Sciatic nerve (tissue), 2 donors: ENCODE results near the gene ACAD9. TPM values are rescaled to one million over a fixed set of nuclear protein-coding genes. Genes with fewer than 3 reads are reported as not detected.
"Not testable (repeated sequence)": the region's sequence is repeated elsewhere in the genome, so short reads cannot be mapped to it uniquely, and the experiment has no call there.

Experiments used
- ATAC-seq: fragments of 200-7000 bp; cut with Tn5 transposase; one replicate; pipeline ENCODE4 v1.9.1; 2020; ENCODE audit warnings: mild to moderate bottlenecking, moderate library complexity
- DNase-seq: peaks from one replicate; pipeline ENCODE4 v3.0.0-alpha.2; 2020; ENCODE audit warnings: low spot score
- intact Hi-C: fragments of 100-400 bp; cut with DNase I; formaldehyde crosslinking; loops from one replicate; pipeline ENCODE4 v1.14.2; 2022
- total RNA-seq: library from RNA; stranded (reverse); fragmentation: NEBNext Ultra II Directional; extraction: Animal tissue kit (Norgen Biotek cat#: 25700); gene quantifications from one replicate; pipeline ENCODE4 v1.2.1, GENCODE V29; 2021
- donor health status: DM: no; HTN: no; CAD: no.
- donor health status: DM: no; HTN: no; CAD: no.

The ACAD9 gene
- total RNA-seq, 1 donor from 2014 or later: 54.0 TPM

DNA sequence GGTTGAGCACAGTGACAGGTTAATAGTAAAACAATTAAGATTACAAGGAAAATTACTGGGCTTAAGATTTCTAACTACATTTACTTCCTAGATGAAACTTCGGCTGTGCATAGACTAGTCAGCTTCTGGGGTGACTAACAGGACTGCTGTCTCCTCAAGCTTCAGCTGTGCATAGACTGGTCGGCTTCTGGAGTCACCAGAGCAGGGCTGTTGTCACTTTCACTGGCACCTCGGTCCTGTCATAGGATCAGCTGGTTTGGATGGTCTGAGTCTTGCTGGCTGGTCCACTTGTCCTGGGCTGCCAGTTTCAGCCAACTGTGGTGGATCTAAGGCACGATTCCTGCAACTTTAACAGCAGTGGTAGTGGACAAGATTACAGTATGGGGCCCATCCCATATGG lies 23.9 kb upstream of the ACAD9 start:
- ATAC-seq (no peak), DNase-seq (no peak)

DNA sequence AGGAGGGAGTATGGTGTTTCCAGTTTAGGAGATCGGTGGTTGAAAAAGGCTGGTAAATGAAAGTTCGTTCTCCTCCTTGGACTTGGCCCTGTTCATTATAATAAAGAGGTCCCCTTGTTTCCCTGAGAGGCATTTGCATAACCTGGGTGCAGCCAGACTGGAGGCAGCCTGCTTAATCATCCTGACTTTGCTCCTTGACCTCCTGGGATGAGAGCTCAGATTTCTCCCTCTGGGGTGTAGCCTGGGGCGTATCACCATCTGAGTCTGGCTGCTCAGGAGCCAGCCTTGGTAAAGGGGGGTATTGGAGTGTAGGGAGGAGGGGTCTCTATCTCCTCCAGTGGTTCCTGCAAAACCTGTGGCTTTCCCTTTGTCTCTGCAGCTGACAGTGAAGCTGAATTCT lies 21.3 kb upstream of the ACAD9 start:
- DNase-seq (no peak), ATAC-seq (no peak)
- intact Hi-C loops: no loop called here

More for the DNA sequence above, 23.9 kb upstream of the ACAD9 start:
- intact Hi-C loops: no loop called here

DNA sequence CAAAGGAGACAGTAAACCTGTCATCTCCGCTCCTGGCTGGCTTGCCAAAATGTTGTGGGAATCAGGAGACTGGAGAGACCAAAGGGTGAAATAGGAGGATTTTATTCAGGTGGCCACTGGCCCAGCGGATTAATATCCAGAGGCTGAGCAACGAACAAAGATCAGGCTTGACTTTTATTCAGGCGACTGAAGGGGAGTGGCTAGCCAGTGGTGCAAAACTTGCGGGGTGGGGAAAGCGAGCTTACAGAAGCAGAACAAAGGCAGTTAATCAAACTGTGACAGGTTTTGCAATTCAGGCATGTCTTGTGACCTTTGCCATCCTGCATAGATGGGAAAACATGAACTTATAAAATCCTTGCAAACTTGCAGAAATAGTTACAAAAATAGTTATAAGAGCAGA lies 19.8 kb upstream of the ACAD9 start:
- no peak for DNase-seq
- intact Hi-C loops: no loop called here

DNA sequence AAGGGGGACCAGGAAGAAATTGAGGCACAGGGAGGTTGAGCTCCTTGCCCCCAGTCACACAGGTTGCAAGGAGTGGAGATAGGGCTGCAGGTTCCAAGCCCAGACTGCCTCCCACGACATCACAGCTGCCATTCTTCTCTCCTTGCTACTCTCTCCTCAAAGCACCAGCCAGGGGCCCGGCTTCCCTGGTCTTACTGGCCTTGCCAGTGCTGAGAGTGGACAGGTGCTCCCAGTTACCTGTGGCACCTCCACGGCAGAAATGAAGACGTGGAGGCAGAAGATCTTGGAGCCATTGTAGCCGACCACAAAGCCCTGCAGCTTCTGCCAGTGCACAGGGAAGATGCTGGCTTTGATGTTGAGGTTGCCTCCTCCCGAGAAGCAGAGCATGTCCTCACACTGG lies 17.9 kb upstream of the ACAD9 start:
- ATAC-seq (no peak), DNase-seq (no peak)
- intact Hi-C loops: no loop called here

More for the DNA sequence above, 19.8 kb upstream of the ACAD9 start:
- ATAC-seq: no peak

DNA sequence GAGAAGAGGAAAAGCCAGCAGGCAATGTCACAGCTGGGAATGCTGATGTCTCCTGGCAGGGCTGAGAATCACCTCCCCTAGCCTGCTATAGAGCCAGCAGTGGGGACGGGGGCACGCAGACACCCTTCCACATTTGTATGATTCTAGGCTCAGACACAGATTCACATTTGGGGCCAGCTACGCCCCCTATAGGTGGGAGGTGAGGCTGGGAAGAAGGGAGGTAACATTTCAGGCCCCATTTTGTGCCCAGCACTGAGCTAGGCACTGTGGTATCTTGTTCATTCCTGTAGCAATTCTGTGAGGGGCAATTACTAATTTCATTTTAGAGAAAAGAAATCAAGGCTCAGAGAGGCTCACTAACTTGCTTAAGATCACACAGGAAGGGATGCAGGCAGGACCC lies 15.9 kb upstream of the ACAD9 start:
- intact Hi-C loops: no loop called here
- ATAC-seq: no peak

DNA sequence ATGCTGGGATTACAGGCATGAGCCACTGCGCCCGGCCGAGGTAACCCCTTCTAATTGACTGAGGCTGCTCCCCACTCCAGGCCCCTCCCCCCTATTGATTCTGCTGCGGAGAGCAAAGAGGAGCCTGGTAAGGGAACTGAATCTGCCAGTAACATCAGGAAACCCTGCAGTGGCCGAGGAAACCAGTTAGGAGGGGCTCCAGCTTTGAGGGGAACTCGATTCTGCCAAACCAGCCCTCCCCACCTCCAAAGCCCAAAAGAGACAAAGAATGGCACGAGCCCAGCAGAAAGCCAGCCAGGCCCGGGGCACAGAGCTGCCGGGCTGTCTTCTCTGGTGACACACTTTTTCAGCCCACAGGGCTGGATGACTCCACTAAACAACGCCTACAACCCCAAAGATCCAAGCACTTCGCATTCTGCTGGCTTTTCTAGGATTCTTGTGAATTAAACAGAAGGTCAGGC lies 15.0 kb upstream of the ACAD9 start:
- ATAC-seq (peak; percentile 36), DNase-seq (no peak)
- intact Hi-C loops: no loop called here

More for the DNA sequence above, 15.9 kb upstream of the ACAD9 start:
- DNase-seq: no peak

DNA sequence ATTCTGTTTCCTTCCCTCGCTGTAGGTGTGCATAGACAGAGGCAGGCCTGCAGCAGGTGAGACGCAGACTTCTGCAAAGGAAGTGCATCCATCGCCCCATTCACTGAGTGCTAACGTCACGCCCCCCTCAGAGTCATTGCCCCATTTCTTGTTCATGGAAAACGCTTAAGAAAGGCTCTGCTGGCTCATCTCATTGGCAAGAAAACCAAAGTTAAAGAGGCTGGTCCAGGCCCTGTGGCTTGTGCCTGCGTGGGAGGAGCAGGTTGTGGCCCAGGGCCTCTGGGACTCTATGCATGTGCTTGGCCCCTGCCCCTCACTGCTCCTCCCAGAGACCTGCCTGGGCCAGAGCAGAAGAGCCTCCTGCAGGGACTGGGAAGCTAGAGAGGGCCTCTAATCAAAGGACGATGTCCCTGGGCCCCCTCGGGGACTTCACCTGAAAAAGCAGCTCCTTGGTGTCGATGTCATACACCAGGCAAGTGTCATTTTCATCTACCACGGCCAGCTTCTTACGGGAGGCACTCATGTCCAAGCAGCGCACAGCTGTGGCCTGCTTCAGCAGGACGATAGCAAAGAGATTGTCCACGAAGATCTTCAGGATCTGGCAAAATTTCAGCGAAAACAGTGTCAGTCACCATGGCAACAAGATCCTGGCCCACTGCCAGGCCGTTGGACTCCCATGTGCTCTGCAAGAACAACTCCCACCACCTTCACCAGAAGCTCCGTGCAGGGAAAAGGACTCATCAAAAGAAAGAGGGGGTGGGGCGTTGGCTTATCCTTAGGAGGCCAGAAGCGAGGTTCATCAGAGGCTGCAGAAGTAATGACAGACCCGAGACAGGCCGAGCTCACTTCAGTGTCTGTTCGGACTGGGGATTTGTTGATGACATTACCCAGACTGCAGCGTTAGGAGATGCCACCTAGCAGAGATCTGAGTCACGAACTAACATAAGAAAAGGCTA lies 14.3 kb upstream of the ACAD9 start:
- peak; percentile 68 for DNase-seq
- intact Hi-C loops: not testable (repeated sequence)
- ATAC-seq: peak; percentile 86

DNA sequence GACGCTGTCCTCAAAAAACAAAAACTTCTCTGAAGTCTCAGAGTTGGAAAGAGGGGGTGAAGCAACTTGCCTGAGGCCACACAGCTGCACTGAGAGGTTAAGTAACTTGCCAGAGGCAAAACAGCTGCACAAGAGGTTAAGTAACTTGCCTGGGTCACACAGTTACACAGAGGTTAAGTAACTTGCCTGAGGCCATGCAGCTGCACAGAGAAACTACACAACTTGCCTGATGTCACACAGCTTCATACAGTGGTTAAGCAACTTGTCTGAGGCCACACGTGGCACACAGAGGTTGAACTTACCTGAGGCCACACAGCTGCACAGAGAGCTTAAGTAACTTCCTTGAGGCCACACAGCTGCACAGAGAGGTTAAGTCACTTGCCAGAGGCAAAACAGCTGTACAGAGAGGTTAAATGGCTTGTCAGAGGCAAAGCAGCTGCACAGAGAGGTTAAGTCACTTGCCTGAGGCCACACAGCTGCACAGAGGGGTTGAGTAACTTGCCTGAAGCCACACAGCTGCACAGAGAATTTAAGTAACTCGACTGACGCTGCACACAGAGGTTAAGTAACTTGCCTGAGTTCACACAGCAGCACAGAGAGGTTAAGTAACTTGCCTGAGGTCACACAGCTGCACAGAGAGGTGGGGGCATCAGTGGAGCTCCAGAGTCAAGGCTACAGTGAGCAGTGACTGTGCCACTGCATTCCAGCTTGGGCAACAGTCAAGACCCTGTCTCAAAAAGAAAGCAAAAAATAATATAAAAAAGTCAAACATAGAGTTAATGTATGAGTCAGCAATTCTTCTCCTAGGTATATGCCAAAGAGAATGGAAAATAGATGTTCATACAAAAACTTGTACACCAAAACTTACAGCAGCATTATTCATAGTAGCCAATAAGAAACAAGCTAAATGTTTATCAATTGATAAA lies 12.0 kb upstream of the ACAD9 start:
- DNase-seq (no peak), ATAC-seq (no peak)
- intact Hi-C loops: no loop called here

DNA sequence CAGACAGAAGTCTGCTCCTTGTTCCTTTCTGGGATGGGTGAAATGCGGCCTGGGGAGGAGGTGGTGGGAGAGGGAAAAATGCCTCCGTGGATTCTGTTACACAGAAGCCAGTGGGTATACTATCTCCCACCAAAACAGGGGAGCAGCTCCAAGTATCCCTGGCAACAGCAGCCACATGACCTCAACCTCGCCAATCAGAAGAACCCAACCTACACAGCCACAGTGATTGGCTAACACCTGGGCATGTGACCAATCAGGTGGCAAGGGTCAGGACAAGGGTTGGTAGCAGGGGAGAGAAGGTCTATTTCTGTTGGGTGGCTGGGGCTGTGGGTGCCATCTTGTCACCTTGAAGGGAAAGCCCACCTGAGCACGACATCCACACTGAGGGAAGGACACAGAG lies 9.1 kb upstream of the ACAD9 start:
- intact Hi-C loops: no loop called here
- ATAC-seq: no peak
- no peak for DNase-seq

DNA sequence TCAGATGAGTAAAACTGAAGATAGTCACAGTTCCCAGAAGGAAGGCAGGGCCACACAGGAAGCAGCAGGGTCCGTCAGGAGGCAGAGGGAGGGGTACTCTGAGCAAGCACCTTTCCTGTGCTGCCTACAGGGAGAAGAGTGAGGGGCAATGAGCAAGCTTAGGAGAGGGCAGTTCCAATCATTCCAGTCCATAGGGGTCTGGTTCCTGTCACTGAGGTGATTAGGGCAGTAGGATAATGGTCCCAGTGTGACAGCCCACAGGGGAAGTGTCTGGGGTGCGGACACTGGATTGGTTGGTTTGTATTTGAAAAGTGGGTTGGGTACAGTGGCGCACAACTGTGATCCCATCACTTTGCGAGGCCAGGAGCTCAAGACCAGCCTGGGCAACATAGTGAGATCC lies 7.1 kb upstream of the ACAD9 start:
- intact Hi-C loops: no loop called here
- DNase-seq (no peak), ATAC-seq (no peak)

DNA sequence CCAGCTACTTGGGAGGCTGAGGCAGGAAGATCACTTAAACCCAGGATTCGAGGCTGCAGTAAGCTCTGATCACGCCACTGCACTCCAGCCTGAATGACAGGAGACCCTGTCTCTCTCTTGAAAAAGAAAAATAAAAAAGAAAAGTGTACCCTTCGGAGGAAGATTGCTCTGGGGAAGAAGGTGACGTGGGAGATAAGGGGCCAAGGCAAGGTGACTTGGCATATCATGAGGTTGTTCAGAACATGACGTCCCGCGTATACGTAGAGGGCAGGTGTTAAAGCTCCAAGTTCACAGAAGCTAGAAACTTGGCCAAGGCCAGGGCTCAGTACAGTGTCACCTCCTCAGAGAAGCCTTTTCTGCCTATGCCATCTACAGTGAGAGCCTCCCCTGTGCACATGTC lies 6.7 kb upstream of the ACAD9 start:
- intact Hi-C loops: no loop called here

DNA sequence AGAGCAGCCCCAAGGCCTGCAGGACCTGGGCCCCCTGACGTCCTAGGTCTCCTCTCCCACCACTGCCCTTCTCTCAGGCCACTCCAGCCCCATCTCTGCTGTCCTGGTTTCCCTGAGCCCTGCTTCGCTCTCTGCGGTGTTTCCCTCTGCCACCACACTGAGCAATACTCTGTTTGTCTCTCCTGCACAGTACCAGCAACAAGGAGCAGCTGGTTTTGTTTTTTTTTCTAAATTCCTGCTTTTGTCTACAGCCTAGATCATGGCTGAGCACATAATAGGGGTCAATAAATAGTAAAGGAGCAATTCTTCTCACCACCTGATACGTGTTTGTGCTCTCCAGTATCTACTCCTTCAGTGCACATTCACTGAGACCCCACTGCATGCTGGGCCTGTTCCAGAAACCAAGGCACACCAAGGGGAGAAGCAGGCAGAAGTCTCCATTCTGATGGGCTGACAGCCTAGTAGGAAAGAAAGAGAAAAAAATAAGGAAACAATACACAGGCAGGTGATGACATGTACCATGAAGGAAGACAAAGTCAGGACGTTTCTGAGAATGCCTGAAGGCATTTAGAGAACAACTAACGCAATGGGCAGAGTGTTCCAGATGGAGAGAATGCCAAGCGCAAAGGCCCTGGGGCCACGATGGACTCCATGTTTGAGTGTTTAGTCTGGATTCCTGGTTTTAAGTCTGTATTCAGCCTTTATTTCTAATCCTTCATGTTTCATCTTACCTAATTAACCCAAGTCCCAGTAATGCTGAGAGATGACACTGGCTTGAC lies 6.0 kb upstream of the ACAD9 start:
- ATAC-seq: no peak
- intact Hi-C loops: no loop called here
- no peak for DNase-seq

More for the DNA sequence above, 6.7 kb upstream of the ACAD9 start:
- ATAC-seq: no peak
- DNase-seq: no peak

DNA sequence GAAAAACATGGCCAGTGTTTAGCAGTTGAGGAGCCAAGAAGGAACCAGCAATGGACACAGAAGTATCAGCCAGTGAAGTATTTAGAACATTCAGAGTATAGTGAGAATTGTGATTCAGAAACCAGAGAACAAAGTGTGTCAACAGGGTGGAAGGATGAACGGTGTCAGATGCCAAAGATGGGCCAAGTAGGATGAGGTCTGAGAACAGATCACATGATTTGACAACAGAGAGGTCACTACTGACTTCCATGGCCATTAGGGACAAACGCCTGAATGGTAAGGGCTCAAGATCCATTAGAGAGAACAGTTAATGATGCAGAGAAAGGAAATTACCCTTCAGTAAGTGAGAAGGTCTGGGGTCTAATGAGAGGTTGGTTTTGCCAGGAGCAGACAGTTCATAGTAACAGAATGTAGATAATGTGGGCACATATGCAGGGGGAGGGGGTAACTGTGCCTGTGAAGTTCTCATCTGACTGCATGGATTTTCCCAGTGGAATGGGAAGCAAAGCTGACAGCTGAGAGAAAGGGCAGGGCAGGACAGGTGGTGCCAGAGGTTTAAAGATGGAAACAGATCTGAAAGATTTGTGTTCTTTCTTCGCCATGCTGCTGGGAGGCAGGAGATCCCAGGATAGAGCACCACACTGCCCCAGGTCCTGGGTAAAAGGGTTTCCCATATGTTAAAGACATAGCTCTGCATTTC lies 4.8 kb upstream of the ACAD9 start:
- ATAC-seq: no peak
- DNase-seq: no peak
- intact Hi-C loops: no loop called here

DNA sequence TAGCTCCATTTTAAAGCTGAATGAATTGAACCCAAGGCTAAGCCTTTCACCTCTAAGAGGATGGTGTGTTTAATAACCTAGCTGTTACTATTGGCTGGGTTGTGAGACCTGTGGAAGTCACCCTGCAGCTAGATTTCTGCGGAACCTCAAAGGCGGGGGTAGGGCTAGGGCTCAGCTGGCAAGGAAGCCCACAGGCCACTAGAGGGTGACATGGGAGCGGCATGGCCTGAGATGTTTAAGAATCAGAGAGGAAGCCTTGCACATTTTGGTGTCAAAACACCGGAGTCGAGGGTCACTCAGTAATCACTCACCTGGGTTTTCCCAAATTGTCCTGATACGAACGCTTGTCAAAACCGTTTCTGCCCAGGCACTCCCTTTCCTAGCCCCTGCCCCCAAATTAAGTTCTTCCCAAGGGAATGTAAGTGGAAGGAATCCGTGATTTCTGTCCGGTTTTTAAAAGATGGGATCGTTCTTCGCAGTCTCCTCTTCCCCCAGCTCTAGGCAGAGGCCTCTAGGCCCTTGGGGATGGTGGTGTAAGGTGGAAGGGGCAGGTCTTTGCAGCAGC lies 3.8 kb upstream of the ACAD9 start:
- no peak for ATAC-seq
- DNase-seq: no peak
- intact Hi-C loops: no loop called here

DNA sequence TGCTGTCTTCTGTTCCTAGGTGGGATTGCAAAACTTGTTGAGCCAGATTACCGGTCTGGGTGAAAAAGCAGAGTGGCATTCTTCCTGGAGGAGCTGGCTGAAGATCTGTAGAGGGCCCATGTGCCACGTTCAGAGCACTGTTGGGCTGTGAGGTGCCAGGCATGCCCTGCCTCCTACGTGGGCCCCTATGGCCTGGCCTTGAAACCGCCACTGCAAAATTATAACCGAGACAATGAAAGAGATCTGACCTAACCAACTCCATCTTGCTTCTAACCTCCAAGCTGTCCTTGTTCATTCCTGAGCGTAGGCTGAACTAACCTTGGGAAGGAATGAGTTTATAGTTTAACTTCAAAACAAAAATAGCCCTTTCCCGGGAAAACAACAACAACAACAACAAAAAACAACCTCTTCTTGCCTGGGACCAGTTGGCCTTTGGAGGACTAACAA lies 1.4 kb upstream of the ACAD9 start:
- no peak for DNase-seq

DNA sequence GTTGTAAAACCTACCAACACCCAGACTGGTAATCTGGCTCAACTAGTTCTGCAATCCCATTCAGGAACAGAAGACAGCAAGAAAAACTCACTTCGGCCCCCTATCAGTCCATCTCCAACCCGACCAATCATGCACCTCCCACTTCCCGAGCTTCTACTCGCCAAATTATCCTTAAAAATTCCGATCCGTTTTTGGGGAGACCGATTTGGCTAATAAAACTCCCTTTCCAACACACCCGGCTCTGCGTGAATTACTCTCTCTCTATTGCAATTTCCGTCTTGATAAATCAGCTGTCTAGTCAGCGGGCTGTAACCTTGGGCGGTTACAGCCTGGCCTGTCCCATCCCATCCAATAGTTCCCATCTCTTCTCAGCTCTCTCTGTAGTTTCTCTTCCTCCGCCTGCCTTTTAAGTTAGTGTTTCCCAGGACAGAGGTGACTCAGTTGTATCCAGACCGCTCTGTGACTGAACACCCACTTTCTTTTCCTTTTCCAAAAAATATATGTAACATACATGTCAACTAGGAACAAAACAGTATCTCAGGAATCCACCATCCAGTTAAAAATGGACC lies 780 bp upstream of the ACAD9 start:
- DNase-seq (no peak), ATAC-seq (peak; percentile 58)
- intact Hi-C loops: no loop called here

More for the DNA sequence above, 1.4 kb upstream of the ACAD9 start:
- intact Hi-C loops: no loop called here
- no peak for ATAC-seq

DNA sequence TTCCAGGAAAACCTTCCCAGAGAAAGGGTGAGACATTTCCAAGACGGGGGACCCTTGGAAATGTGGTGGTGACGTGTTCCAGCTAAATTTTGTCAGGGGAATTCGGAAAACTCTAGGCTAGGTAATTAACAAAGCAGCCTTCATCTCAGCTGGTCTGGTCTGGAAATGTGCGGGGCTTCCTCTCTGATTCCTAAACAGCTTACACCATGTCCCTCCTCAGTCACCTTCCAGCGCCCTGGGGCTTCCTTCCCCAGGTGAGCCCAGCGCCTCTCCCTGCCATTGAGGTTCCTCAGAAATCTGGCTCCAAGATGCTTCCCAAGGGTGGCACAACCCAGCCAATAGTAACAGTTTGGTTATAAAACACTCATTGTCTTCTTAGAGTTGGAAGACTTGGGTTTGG lies 571 bp downstream of the ACAD9 start:
- ATAC-seq (no peak), DNase-seq (no peak)
- intact Hi-C loops: no loop called here

DNA sequence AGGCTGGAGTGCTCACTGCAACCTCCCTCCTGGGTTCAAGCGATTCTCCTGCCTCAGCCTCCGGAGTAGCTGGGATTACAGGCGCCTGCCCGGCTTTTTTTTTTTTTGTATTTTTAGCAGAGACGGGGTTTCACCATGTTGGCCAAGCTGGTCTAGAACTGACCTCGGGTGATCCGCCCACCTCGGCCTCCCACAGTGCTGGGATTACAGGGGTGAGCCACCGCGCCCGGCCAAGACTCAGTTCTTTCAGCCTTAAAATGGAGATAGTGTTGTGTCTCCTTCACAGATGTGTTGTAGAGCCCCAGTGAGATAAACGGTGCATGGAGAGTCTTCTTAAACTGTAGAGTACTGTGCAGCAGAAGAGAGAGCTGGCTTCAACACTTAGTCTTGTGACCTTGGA lies 1.0 kb downstream of the ACAD9 start:
- DNase-seq, ATAC-seq, intact Hi-C loops: not testable (repeated sequence)
